ENCODE measurements around the gene CLIP4. TPM values are rescaled to one million over a fixed set of nuclear protein-coding genes. Genes with fewer than 3 reads are reported as not detected.
A peak's percentile ranks its signal among the peaks of the same experiment; 100 is the strongest.

CLIP4 gene
- total and polyA plus RNA-seq, 2 of the 13 experiments (the other 11 are each of a cell fraction or from before 2014, with no cell fraction given): 0.46 to 0.49 TPM

DNA sequence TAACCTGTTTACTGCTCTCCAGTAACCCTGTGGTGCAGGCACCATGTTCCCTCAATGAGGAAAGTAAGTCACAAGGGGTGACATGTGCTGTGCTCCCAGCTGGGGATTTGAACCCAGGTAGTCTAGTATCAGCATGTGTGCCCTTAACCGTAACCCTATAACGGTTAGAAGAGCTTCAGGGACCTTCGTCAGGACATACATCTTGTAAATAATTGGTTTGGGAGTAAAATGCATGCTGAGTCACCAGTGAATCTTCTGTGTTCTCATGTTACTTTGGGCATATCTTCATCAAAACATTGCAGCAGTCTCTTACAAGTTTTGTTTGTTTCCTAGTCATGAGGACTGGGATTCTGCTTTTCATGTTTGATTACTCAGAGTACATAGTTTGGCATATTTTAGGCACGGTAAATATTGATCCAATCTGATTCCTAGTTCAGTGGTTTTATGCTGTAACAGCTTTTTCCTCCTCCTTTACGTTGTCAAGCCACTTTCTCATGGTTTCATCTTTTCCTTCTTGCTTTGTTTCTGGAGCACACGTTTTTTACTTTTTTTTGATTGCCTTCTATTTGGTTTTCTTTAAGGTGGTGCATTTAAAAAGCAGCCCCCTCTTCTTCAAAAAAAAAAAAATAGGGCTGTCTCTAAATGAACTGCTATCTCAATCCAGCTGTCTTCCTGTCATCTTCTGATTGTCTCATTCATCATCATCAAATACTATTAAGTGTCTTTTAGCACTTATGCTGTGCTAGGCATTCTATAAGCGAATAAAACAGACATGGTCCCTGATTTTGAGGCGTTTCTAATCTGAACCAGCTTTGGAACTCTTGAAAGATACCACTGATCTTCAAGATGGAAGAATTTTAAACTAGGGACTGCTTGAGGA is 50.4 kb downstream of the CLIP4 start (continued):
- TF ChIP-seq, protein P1, sequence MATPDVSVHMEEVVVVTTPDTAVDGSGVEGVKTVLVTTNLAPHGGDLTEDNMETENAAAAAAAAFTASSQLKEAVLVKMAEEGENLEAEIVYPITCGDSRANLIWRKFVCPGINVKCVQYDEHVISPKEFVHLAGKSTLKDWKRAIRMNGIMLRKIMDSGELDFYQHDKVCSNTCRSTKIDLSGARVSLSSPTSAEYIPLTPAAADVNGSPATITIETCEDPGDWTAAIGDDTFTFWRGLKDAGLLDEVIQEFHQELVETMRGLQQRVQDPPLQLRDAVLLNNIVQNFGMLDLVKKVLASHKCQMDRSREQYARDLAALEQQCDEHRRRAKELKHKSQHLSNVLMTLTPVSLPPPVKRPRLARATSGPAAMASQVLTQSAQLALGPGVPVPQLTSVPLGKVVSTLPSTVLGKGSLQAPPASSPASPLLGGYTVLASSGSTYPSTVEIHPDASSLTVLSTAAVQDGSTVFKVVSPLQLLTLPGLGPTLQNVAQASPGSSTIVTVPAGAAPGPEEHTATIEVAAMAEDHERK (CRISPR knock-in tag; IDR thresholded peaks at IDR 0.05; ENCODE audit: low read depth): no peak
- TF ChIP-seq HMG20A (CRISPR knock-in tag; IDR thresholded peaks at IDR 0.05; ENCODE audit: borderline replicate concordance) (peak; percentile 93), SKI (IDR thresholded peaks at IDR 0.05; ENCODE audit: partially characterized antibody) (peak; percentile 73), IRF2 (CRISPR knock-in tag; IDR thresholded peaks at IDR 0.05) (peak; percentile 33; the same call in 1 of the 2 replicates), CHD4 (IDR thresholded peaks at IDR 0.05; ENCODE audit: borderline replicate concordance, low read length) (no peak)
- TF ChIP-seq, protein P2, sequence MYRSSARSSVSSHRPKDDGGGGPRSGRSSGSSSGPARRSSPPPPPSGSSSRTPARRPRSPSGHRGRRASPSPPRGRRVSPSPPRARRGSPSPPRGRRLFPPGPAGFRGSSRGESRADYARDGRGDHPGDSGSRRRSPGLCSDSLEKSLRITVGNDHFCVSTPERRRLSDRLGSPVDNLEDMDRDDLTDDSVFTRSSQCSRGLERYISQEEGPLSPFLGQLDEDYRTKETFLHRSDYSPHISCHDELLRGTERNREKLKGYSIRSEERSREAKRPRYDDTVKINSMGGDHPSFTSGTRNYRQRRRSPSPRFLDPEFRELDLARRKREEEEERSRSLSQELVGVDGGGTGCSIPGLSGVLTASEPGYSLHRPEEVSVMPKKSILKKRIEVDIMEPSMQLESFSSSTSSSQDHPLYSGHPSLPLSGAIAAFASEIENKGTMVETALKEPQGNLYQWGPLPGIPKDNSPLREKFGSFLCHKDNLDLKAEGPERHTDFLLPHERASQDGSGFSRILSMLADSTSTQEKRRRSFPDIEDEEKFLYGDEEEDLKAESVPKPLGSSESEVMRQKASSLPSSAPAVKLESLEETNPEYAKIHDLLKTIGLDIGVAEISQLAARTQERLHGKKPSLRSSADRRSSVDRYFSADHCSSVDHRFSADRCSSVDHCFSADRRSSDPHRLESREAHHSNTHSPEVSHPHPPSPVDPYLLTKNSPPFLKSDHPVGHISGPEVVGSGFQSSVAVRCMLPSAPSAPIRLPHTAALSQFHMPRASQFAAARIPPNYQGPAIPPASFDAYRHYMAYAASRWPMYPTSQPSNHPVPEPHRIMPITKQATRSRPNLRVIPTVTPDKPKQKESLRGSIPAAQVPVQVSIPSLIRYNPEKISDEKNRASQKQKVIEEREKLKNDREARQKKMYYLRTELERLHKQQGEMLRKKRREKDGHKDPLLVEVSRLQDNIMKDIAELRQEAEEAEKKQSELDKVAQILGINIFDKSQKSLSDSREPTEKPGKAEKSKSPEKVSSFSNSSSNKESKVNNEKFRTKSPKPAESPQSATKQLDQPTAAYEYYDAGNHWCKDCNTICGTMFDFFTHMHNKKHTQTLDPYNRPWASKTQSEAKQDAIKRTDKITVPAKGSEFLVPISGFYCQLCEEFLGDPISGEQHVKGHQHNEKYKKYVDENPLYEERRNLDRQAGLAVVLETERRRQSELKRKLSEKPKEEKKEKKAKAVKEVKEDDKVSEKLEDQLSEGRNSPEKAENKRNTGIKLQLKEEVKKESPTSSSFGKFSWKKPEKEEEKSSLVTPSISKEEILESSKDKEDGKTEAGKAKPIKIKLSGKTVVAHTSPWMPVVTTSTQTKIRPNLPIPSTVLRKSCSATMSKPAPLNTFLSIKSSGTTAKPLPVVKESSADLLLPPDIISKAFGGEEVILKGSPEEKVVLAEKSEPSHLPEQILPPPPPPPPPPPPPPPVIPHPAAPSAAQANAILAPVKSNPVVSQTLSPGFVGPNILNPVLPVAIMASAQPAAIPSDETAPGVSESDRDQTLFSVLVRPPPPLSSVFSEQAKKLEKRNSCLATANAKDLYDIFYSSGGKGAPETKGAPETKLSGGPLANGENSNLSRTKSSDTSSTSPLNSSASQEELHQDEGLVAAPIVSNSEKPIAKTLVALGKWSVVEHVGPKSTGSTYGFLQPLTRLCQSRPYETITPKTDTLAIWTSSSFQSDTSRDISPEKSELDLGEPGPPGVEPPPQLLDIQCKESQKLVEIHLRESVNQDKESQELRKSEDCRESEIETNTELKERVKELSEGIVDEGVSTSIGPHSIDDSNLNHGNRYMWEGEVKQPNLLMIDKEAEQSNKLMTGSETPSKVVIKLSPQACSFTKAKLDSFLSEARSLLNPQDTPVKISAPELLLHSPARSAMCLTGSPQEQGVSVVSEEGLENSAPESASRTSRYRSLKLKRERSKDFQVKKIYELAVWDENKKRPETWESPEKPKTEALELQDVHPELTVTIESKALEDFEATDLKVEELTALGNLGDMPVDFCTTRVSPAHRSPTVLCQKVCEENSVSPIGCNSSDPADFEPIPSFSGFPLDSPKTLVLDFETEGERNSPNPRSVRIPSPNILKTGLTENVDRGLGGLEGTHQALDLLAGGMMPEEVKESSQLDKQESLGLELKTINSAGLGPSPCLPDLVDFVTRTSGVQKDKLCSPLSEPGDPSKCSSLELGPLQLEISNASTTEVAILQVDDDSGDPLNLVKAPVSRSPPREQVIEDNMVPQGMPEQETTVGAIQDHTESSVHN (CRISPR knock-in tag; IDR thresholded peaks at IDR 0.05): no peak
- TF ChIP-seq, protein P3, sequence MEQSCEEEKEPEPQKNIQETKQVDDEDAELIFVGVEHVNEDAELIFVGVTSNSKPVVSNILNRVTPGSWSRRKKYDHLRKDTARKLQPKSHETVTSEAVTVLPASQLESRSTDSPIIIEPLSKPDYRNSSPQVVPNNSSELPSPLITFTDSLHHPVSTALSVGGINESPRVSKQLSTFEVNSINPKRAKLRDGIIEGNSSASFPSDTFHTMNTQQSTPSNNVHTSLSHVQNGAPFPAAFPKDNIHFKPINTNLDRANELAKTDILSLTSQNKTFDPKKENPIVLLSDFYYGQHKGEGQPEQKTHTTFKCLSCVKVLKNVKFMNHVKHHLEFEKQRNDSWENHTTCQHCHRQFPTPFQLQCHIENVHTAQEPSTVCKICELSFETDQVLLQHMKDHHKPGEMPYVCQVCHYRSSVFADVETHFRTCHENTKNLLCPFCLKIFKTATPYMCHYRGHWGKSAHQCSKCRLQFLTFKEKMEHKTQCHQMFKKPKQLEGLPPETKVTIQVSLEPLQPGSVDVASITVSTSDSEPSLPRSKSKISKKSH (CRISPR knock-in tag; IDR thresholded peaks at IDR 0.05; ENCODE audit: borderline replicate concordance): no peak
